A673 (cell line): ENCODE data around the gene FTCDNL1.

ENCODE experiments used
- CTCF ChIP-seq: fragments of 300-800, 200-600 bp; sonication (generic); conservative IDR thresholded peaks from 2 replicates; pipeline ENCODE4 v1.5.1; 2017; ENCODE audit warnings: low read depth, mild to moderate bottlenecking, antibody characterized with exemption, low read length, moderate library complexity, mixed read lengths
- EZH2 ChIP-seq: fragments of 200-600 bp; sonication (generic); IDR thresholded peaks from 2 replicates; pipeline ENCODE4 v1.6.1; 2017; ENCODE audit warnings: borderline replicate concordance, low read depth, mild to moderate bottlenecking, mixed read lengths, antibody characterized with exemption, low read length; ENCODE audit not compliant: poor library complexity, severe bottlenecking

- TF ChIP-seq CTCF (no peak), EZH2 (no peak)
These were observed 18.7 kb upstream of the FTCDNL1 start for GRCh38 chr2:199869653-199870052.
